Keratinocyte (primary cell): Measurements from ENCODE around the gene ZNF778.

Experiments
- CTCF ChIP-seq, 3 experiments: IDR thresholded peaks in 1 of 3; conservative IDR thresholded peaks in 1 of 3; optimal IDR thresholded peaks in 1 of 3; 2 replicates in 2 of 3; 3 replicates in 1 of 3; pipeline versions ENCODE3 to v1.5.1; 2011; ENCODE audit warnings: low read length in 3 of 3, mild to moderate bottlenecking in 3 of 3, moderate library complexity in 2 of 3, control low read depth in 1 of 3, inconsistent platforms in 1 of 3; ENCODE audit not compliant: insufficient read depth in 2 of 3; ENCODE audit errors: extremely low read depth in 1 of 3
- EZH2 ChIP-seq: IDR thresholded peaks from one replicate; pipeline ENCODE4 v1.6.1; 2012; ENCODE audit warnings: inconsistent platforms, mild to moderate bottlenecking, low read length, moderate library complexity

- TF ChIP-seq EZH2 (no peak), CTCF (optimal IDR thresholded peaks at IDR 0.05 in 1 of 3, IDR thresholded peaks at IDR 0.05 in 1 of 3, conservative IDR thresholded peaks at IDR 0.05 in 1 of 3; ENCODE audit: extremely low read depth in 1 of 3, insufficient read depth in 2 of 3, low read length in 3 of 3) (no peak)
These were observed 29.6 kb downstream of the ZNF778 start for GRCh38 chr16:89246903-89247733.
